ENCODE measurements around the gene CPEB4. TPM values are rescaled to one million over a fixed set of nuclear protein-coding genes. Genes with fewer than 3 reads are reported as not detected.

Gene CPEB4
- total RNA-seq, 2 donors from 2014 or later: 36.5 to 45.3 TPM

DNA sequence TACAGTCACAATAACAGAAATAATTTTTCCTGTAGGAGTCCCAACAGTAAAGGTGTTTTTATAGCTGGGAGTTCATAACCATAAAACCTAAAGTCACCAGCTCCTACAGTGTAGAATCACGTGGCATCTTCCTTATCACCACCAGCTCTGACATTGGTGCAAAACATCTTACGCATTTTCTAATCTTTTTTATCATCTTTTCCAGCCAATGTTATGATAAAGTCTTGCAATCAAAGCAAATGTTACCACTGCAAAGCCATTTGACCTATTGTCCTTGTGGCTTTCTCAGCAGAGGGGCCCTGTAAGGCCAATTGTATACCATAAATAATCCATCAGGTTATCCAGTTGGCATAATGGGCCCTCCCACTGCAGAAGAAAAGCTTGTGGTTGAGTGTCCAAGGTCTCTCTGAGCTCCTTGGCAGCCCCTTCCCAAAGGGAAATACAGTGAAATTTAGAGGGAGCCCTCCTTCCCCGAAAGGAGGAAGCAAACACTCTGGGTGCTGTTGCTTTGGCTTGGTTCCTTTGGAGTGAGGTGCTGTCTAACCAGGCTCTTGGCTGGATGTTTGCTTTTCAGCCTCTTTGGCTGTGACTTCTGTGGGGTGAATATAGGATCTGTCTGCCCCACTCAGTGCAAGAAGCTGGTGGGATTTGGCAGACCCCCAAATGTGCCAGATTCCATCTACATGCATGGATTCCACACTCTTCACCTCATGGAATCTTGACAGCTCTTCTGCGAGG, 29.3 kb upstream of the CPEB4 start:
- Histone ChIP-seq H3K9me3 (no peaks in the 10 kb centered on the region), H3K27ac (no peak overlapping the region), H3K36me3 (no peaks in the 10 kb centered on the region), H3K4me1 (replicated peaks) (no peaks in the 10 kb centered on the region), H3K27me3 (replicated peaks; ENCODE audit: insufficient read depth) (no peaks in the 10 kb centered on the region), H3K4me3 (no peak overlapping the region)
- TF ChIP-seq, protein P1, sequence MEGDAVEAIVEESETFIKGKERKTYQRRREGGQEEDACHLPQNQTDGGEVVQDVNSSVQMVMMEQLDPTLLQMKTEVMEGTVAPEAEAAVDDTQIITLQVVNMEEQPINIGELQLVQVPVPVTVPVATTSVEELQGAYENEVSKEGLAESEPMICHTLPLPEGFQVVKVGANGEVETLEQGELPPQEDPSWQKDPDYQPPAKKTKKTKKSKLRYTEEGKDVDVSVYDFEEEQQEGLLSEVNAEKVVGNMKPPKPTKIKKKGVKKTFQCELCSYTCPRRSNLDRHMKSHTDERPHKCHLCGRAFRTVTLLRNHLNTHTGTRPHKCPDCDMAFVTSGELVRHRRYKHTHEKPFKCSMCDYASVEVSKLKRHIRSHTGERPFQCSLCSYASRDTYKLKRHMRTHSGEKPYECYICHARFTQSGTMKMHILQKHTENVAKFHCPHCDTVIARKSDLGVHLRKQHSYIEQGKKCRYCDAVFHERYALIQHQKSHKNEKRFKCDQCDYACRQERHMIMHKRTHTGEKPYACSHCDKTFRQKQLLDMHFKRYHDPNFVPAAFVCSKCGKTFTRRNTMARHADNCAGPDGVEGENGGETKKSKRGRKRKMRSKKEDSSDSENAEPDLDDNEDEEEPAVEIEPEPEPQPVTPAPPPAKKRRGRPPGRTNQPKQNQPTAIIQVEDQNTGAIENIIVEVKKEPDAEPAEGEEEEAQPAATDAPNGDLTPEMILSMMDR (IDR thresholded peaks at IDR 0.05): no peak
- TF ChIP-seq POLR2A (IDR thresholded peaks at IDR 0.05) (no peak), POLR2AphosphoS5 (IDR thresholded peaks at IDR 0.05) (no peak)
- intact Hi-C loops (cut with DNase I): no loop called here
- no peak for DNase-seq (ENCODE audit: low spot score)
- WGBS: 56% methylated on average over 4 of the region's 4 CpGs

DNA sequence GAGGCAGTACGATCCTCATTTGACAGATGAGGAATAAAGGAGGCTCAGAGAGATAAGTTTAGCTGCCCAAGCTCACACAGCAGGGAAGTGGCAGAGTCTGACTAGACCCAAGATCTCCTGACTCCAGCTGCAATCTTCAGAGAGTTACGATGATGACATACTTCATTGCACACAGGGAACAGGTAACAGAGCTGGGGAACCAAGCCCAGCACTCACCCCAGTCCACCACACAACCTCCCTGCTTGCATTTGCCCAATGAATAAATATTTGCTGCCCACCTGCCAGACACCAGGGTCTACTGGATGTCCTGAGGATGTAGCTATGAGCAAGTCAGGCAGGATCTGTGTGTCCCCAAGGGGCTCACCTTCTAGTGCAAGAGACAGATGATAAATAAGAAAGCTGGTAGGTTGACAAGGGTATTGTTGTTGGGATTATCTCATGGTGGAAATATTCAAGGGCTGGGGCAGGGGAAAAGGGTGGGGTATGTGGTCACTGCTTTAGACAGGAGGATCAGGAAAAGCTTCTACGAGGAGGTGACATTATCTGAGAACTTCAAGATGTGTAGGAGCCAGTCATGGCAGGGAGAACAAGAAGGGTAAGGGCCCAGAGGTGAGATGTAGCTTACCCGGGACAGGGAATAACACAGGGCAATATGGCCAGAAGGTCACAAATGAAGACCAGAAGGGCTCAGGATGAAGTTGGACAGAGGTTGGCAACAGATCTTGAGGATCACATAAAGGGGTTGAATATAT, 28.6 kb upstream of the CPEB4 start:
- H3K4me3 ChIP-seq: no peak overlapping the region
- H3K36me3 ChIP-seq: no peaks in the 10 kb centered on the region
- H3K9me3 ChIP-seq: no peaks in the 10 kb centered on the region
- H3K4me1 ChIP-seq (replicated peaks): no peaks in the 10 kb centered on the region
- 85% methylated on average over 4 of the region's 4 CpGs for WGBS
- DNase-seq (ENCODE audit: low spot score): no peak
- TF ChIP-seq POLR2AphosphoS5 (IDR thresholded peaks at IDR 0.05) (no peak), POLR2A (IDR thresholded peaks at IDR 0.05) (no peak)
- TF ChIP-seq, protein P1 (IDR thresholded peaks at IDR 0.05): no peak
- intact Hi-C loops (cut with DNase I): no loop called here
- no peaks in the 10 kb centered on the region for H3K27me3 ChIP-seq (replicated peaks; ENCODE audit: insufficient read depth)
- no peak overlapping the region for H3K27ac ChIP-seq

DNA sequence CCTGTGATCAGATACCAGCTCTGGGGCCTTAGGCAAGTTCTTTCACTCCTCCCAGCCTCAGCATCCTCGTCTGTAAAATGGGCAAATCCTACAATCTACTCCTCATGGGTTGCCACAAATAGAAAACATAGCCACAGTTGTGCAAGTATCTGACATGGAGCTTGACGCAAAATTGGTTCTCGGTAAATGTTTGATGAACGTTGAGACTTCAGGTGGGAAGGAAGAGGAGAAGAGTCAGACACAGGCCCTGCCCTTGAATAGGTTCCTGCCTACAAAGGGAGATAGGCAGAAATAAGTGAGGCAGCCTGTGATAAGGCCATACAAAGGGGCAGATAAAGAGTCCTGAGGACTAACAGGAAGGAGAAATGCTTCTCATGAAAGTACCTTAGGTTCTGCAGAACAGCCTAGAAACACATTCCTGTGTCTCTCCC, 26.1 kb upstream of the CPEB4 start:
- Histone ChIP-seq H3K4me1 (replicated peaks) (no peaks in the 10 kb centered on the region), H3K9me3 (no peaks in the 10 kb centered on the region)
- intact Hi-C loops (cut with DNase I): no loop called here

DNA sequence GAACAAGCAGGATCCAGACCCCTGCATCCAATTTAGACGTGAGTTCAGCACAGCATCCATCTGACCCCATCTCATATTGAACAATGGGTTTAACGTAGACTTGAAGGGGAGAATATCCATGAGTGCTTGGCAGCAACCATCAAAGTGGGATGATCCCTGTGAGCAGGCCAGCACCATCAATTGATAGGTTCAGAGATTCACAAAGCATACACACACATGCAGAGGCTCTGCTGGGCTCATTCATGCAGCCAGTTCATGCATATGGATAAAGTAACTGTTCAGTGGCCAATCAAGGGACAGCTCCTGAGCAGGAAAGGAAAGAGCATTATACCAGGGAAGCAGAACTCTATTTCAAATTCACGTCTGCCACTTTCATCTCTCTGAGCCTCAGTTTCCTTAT, 24.8 kb upstream of the CPEB4 start:
- DNase-seq (ENCODE audit: low spot score): no peak
- H3K9me3 ChIP-seq: no peaks in the 10 kb centered on the region
- intact Hi-C loops (cut with DNase I): no loop called here
- TF ChIP-seq POLR2A (IDR thresholded peaks at IDR 0.05): no peak
- TF ChIP-seq, protein P1 (IDR thresholded peaks at IDR 0.05): no peak
- no peak for TF ChIP-seq POLR2AphosphoS5 (IDR thresholded peaks at IDR 0.05)
- H3K27me3 ChIP-seq (replicated peaks; ENCODE audit: insufficient read depth): no peaks in the 10 kb centered on the region
- H3K36me3 ChIP-seq: no peaks in the 10 kb centered on the region
- H3K27ac ChIP-seq: no peak overlapping the region
- H3K4me1 ChIP-seq (replicated peaks): peaks cover 1% of the 10 kb centered on the region
- no peak overlapping the region for H3K4me3 ChIP-seq
- 77% methylated on average over 3 of the region's 3 CpGs for WGBS

More for the DNA sequence above, 26.1 kb upstream of the CPEB4 start:
- 88% methylated on average over 4 of the region's 4 CpGs for WGBS
- Histone ChIP-seq H3K27me3 (replicated peaks; ENCODE audit: insufficient read depth) (no peaks in the 10 kb centered on the region), H3K27ac (no peak overlapping the region), H3K4me3 (no peak overlapping the region), H3K36me3 (no peaks in the 10 kb centered on the region)
- TF ChIP-seq, protein P1 (IDR thresholded peaks at IDR 0.05): no peak
- TF ChIP-seq POLR2A (IDR thresholded peaks at IDR 0.05): no peak
- TF ChIP-seq POLR2AphosphoS5 (IDR thresholded peaks at IDR 0.05): no peak
- DNase-seq (ENCODE audit: low spot score): no peak

Data from prostate gland (tissue), 2 donors.